Measurements from ENCODE around the gene CPN2. TPM values are rescaled to one million over a fixed set of nuclear protein-coding genes. Genes with fewer than 3 reads are reported as not detected.

The CPN2 gene
- total and polyA plus RNA-seq, 7 donors = 0.03 to 0.13 TPM; not detected in 5

GRCh38 chr3:194370753-194371152 lies 19.6 kb upstream of the CPN2 start:
- no peaks in the 10 kb centered on the region for H3K4me1 ChIP-seq
- whole genome bisulfite sequencing, 3 donors = 87 to 91% (median 89%) methylated on average over 9 to 10 of the region's 10 CpGs

GRCh38 chr3:194369522-194370279 lies 18.6 kb upstream of the CPN2 start, which contains the start of gene LRRC15:
Gene LRRC15 (minus strand): TSS chr3:194369743. CDS start chr3:194361043, 8,700 bp downstream.
- DNase-seq (peak in 1 of 2 donors; percentile 29), ATAC-seq (peak; percentile 56 to 84 (median 66))
- Histone ChIP-seq H3K9me3 (no peaks in the 10 kb centered on the region), H3K36me3 (ENCODE audit: insufficient read depth in 1 of 2, low read depth in 1 of 2) (no peaks in the 10 kb centered on the region), H3K4me1 (peaks cover 7% of the 10 kb centered on the region), H3K27me3 (ENCODE audit: insufficient read depth in 3 of 3, low read length in 2 of 3) (peaks cover 0 to 36% (median 0%) of the 10 kb centered on the region in 3 donors), H3K27ac (no peak within 1 kb of the TSS), H3K4me3 (no peak within 1 kb of the TSS)
- intact Hi-C loops (cut with DNase I) = no loop called here
- WGBS, 3 donors = 18 to 27% (median 19%) methylated on average over 21 of the region's 21 CpGs
- no peak for TF ChIP-seq CTCF (IDR thresholded peaks at IDR 0.05)

More at GRCh38 chr3:194370753-194371152, 19.6 kb upstream of the CPN2 start:
- Histone ChIP-seq H3K9me3 (no peaks in the 10 kb centered on the region), H3K4me3 (no peak overlapping the region), H3K36me3 (ENCODE audit: insufficient read depth in 1 of 2, low read depth in 1 of 2) (no peaks in the 10 kb centered on the region), H3K27ac (no peak overlapping the region), H3K27me3 (ENCODE audit: insufficient read depth in 3 of 3, low read length in 2 of 3) (peaks cover 0 to 36% (median 0%) of the 10 kb centered on the region in 3 donors)
- no peak for ATAC-seq
- no peak for TF ChIP-seq CTCF (IDR thresholded peaks at IDR 0.05)
- intact Hi-C loops (cut with DNase I) = no loop called here
- no peak for DNase-seq

- TF ChIP-seq CTCF (IDR thresholded peaks at IDR 0.05) = no peak
- ATAC-seq (no peak), DNase-seq (no peak)
- Histone ChIP-seq H3K27ac (no peak overlapping the region), H3K27me3 (ENCODE audit: insufficient read depth in 3 of 3, low read length in 2 of 3) (peaks cover 0 to 36% (median 0%) of the 10 kb centered on the region in 3 donors), H3K9me3 (no peaks in the 10 kb centered on the region), H3K4me1 (peaks cover 15% of the 10 kb centered on the region), H3K36me3 (ENCODE audit: insufficient read depth in 1 of 2, low read depth in 1 of 2) (no peaks in the 10 kb centered on the region), H3K4me3 (no peak overlapping the region)
- intact Hi-C loops (cut with DNase I) = no loop called here
- WGBS, 3 donors = 33 to 65% (median 43%) methylated on average over 6 of the region's 6 CpGs
Observed at GRCh38 chr3:194368918-194369317, 17.8 kb upstream of the CPN2 start.

- ATAC-seq (no peak), DNase-seq (no peak)
- Histone ChIP-seq H3K4me3 (no peak overlapping the region), H3K9me3 (no peaks in the 10 kb centered on the region), H3K36me3 (ENCODE audit: insufficient read depth in 1 of 2, low read depth in 1 of 2) (no peaks in the 10 kb centered on the region), H3K27ac (no peak overlapping the region), H3K27me3 (ENCODE audit: insufficient read depth in 3 of 3, low read length in 2 of 3) (peaks cover 0 to 34% (median 0%) of the 10 kb centered on the region in 3 donors), H3K4me1 (peaks cover 16% of the 10 kb centered on the region)
- intact Hi-C loops (cut with DNase I) = no loop called here
- 41 to 55% (median 42%) methylated on average over 18 of the region's 18 CpGs for WGBS, 3 donors
- TF ChIP-seq CTCF (IDR thresholded peaks at IDR 0.05) = no peak
Observed at GRCh38 chr3:194367992-194368841, 17.1 kb upstream of the CPN2 start.

Data from psoas muscle (tissue), 8 donors.